HG03565 (cell line): ENCODE data around the gene KRT34.
"Not testable (repeated sequence)": the region's sequence is repeated elsewhere in the genome, so short reads cannot be mapped to it uniquely, and the experiment has no call there.

Experiments
- ATAC-seq: cut with Tn5 transposase; IDR thresholded peaks from one replicate; pipeline ENCODE4 v1.9.1; 2021; ENCODE audit warnings: mild to moderate bottlenecking, moderate library complexity; ENCODE audit not compliant: unreplicated experiment

The KRT34 gene

GRCh38 chr17:41367426-41368075 is 14.6 kb downstream of the KRT34 start:
- ATAC-seq, result no peak

- ATAC-seq, result no peak
Observed at GRCh38 chr17:41366070-41366469, 16.0 kb downstream of the KRT34 start.

- ATAC-seq, result no peak
Observed at GRCh38 chr17:41363881-41364280, 18.2 kb downstream of the KRT34 start.

- ATAC-seq, result no peak
Observed at GRCh38 chr17:41360296-41360995, 21.7 kb downstream of the KRT34 start.

- no peak for ATAC-seq
Observed at GRCh38 chr17:41354536-41354935, 27.6 kb downstream of the KRT34 start.

- no peak for ATAC-seq
Observed at GRCh38 chr17:41352597-41353366, 29.3 kb downstream of the KRT34 start.

GRCh38 chr17:41351177-41351576 is 30.9 kb downstream of the KRT34 start:
- ATAC-seq, result no peak

GRCh38 chr17:41350381-41350878 is 31.7 kb downstream of the KRT34 start, which contains the start of gene KRT33A:
KRT33A (minus strand) TSS chr17:41350828; CDS start chr17:41350767, 61 bp downstream.
- not testable (repeated sequence) for ATAC-seq

GRCh38 chr17:41347869-41348760 is 34.0 kb downstream of the KRT34 start:
- ATAC-seq, result no peak

GRCh38 chr17:41346421-41346820 is 35.7 kb downstream of the KRT34 start:
- ATAC-seq, result not testable (repeated sequence)

- ATAC-seq, result no peak
Observed at GRCh38 chr17:41345992-41346391, 36.1 kb downstream of the KRT34 start.

- ATAC-seq, result no peak
Observed at GRCh38 chr17:41343029-41343428, 39.1 kb downstream of the KRT34 start.

- no peak for ATAC-seq
Observed at GRCh38 chr17:41340934-41341861, 40.9 kb downstream of the KRT34 start.

GRCh38 chr17:41340494-41340893 is 41.6 kb downstream of the KRT34 start:
- ATAC-seq, result no peak

- no peak for ATAC-seq
Observed at GRCh38 chr17:41339571-41340172, 42.4 kb downstream of the KRT34 start.

- no peak for ATAC-seq
Observed at GRCh38 chr17:41338961-41339485, 43.1 kb downstream of the KRT34 start.

GRCh38 chr17:41335747-41336146 is 46.4 kb downstream of the KRT34 start:
- no peak for ATAC-seq

- no peak for ATAC-seq
Observed at GRCh38 chr17:41334385-41335305, 47.5 kb downstream of the KRT34 start.
